Fibroblast of pulmonary artery (primary cell): ENCODE measurements around the gene ZSWIM6.
A peak's percentile ranks its signal among the peaks of the same experiment; 100 is the strongest.

ENCODE experiments used
- DNase-seq: peaks from one replicate; pipeline ENCODE4 v3.0.0-alpha.2; 2010; ENCODE audit warnings: low read depth
- H3K4me3 ChIP-seq: replicated peaks from 2 replicates; pipeline ENCODE4 v1.5.1; 2011; ENCODE audit warnings: low read depth, mild to moderate bottlenecking, control low read depth, low read length, moderate library complexity
- CTCF ChIP-seq: IDR thresholded peaks from 2 replicates; pipeline ENCODE4 v1.5.1; 2011; ENCODE audit warnings: mild to moderate bottlenecking, control low read depth, low read length, inconsistent platforms; ENCODE audit errors: missing control alignments

Gene ZSWIM6

GRCh38 chr5:61461926-61462325, 129.9 kb downstream of the ZSWIM6 start:
- DNase-seq, result no peak
- no peak overlapping the region for H3K4me3 ChIP-seq
- TF ChIP-seq CTCF, result no peak

GRCh38 chr5:61463596-61463995, 131.5 kb downstream of the ZSWIM6 start:
- DNase-seq, result no peak
- H3K4me3 ChIP-seq, result no peak overlapping the region

DNA sequence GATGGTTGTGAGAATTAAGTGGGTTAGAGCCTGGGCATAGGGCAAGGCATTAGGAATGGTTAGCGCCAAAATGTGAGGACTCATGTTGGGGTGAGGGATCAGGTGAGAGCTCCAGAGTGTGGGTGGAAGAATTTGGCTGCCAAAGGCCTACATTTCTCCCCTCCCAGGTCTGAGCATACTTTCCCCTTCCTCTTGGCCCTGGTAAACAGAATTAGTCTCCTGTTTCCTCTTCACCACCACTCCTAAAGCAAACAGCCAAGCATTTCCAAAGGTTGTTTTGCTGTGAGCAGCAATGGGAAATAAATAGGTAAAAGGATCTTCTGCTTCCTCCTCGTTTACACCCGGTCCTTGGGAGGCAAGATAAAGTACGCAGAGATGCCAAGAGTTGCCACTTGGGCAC, 132.5 kb downstream of the ZSWIM6 start:
- no peak for TF ChIP-seq CTCF
- no peak overlapping the region for H3K4me3 ChIP-seq
- DNase-seq, result no peak

More at GRCh38 chr5:61463596-61463995, 131.5 kb downstream of the ZSWIM6 start:
- TF ChIP-seq CTCF, result no peak

GRCh38 chr5:61465066-61465465, 133.0 kb downstream of the ZSWIM6 start:
- DNase-seq, result no peak
- no peak overlapping the region for H3K4me3 ChIP-seq
- TF ChIP-seq CTCF, result no peak

- DNase-seq, result no peak
- H3K4me3 ChIP-seq, result no peak overlapping the region
- TF ChIP-seq CTCF, result no peak
These were observed 133.4 kb downstream of the ZSWIM6 start for GRCh38 chr5:61465496-61465895.

GRCh38 chr5:61466017-61466416, 134.0 kb downstream of the ZSWIM6 start:
- no peak for DNase-seq
- TF ChIP-seq CTCF, result no peak

DNA sequence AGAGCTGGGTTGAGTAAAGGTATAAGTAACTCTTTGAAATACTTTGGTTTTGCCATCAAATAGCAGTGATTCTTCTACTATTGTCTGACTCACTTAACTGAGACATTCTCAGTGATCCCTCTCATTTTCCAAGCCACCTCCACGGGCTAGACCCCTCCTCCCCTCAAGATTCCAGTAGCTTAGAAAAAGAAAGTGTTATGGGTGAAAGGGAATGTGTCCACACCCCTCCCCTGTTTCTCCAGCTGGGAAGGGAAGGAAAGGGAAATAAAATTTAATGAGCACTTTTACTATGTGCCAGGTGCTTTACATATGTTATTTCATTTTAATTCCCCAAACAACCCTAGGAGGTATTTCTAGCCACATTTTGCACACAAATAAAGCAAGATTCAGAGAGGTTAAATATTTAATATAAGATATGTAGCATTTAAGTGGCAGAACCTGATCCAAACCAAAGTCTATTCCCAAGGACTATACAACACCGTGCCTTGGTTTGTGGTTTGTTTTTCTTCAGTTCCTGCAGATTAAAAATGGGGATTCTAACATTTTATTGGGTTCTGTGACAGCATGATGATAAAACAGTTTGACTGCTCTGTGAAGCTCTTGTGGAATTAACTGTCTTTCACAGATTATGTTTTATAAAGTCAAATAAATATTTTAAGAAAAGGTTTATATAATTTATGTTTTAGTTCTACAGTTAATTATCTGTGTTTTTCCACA, 135.9 kb downstream of the ZSWIM6 start:
- no peak for TF ChIP-seq CTCF
- H3K4me3 ChIP-seq, result no peak overlapping the region
- DNase-seq, result peak; percentile 19

More at GRCh38 chr5:61466017-61466416, 134.0 kb downstream of the ZSWIM6 start:
- H3K4me3 ChIP-seq, result no peak overlapping the region
